HG03196 (cell line): Measurements from ENCODE around the gene TMEM61.
"Not testable (repeated sequence)": the region's sequence is repeated elsewhere in the genome, so short reads cannot be mapped to it uniquely, and the experiment has no call there.

Experiments used
- ATAC-seq: cut with Tn5 transposase; IDR thresholded peaks from one replicate; pipeline ENCODE4 v1.9.1; 2021; ENCODE audit not compliant: unreplicated experiment

The TMEM61 gene

GRCh38 chr1:55000110-55001085 lies 20.0 kb downstream of the TMEM61 start:
- no peak for ATAC-seq

GRCh38 chr1:55001311-55001710 lies 20.9 kb downstream of the TMEM61 start:
- ATAC-seq, result no peak

GRCh38 chr1:55002686-55003085 lies 22.3 kb downstream of the TMEM61 start:
- no peak for ATAC-seq

GRCh38 chr1:55005351-55006140 lies 25.1 kb downstream of the TMEM61 start:
- no peak for ATAC-seq

GRCh38 chr1:55006931-55007330 lies 26.5 kb downstream of the TMEM61 start:
- ATAC-seq, result no peak

- ATAC-seq, result no peak
Observed at GRCh38 chr1:55007625-55008024, 27.2 kb downstream of the TMEM61 start.

GRCh38 chr1:55010194-55010886 lies 29.9 kb downstream of the TMEM61 start:
- no peak for ATAC-seq

- ATAC-seq, result no peak
Observed at GRCh38 chr1:55010887-55011217, 30.4 kb downstream of the TMEM61 start.

GRCh38 chr1:55012661-55013060 lies 32.2 kb downstream of the TMEM61 start:
- ATAC-seq, result no peak

DNA sequence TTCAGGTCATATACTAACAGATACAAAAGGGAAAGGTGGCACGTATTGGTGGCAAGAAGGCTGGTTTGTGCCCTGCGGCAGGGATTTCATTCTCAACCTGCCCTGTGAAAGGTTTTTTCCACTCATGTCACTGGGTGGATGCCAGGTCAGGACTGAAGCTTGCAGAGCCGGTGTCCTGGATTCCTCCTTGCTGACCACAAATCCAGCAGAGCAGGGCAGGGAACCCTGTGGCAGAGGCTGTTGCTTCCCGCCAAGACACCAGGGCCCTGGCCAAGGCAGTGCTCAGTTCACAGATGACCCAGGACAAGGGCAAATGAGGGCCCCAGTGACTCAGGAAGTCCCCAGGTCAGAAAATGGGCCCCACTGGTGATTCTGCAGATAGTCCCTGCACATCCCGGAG lies 34.7 kb downstream of the TMEM61 start:
- no peak for ATAC-seq

- ATAC-seq, result no peak
Observed at GRCh38 chr1:55015731-55016620, 35.5 kb downstream of the TMEM61 start.

GRCh38 chr1:55018395-55018794 lies 38.0 kb downstream of the TMEM61 start:
- ATAC-seq, result no peak

- ATAC-seq, result peak; percentile 71
Observed at GRCh38 chr1:55021942-55022546, 41.6 kb downstream of the TMEM61 start.

- not testable (repeated sequence) for ATAC-seq
Observed at GRCh38 chr1:55024163-55024562, 43.7 kb downstream of the TMEM61 start.

DNA sequence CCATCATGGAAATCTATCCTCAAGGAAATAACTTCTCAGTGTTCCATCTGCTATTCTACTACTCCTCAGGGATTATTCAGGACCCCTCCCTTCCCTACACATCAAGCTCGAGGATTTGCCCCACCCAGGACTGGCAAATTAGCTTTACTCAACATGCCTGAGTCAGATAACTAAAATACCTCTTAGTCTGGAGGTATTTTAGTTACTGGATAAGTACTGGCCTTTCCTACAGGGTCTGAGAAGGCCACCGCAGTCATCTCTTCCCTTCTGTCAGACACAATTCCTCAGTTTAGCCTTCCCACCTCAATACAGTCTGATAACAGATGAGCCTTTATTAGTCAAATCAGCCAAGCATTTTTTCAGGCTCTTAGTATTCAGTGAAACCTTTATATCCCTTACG lies 46.3 kb downstream of the TMEM61 start:
- not testable (repeated sequence) for ATAC-seq

DNA sequence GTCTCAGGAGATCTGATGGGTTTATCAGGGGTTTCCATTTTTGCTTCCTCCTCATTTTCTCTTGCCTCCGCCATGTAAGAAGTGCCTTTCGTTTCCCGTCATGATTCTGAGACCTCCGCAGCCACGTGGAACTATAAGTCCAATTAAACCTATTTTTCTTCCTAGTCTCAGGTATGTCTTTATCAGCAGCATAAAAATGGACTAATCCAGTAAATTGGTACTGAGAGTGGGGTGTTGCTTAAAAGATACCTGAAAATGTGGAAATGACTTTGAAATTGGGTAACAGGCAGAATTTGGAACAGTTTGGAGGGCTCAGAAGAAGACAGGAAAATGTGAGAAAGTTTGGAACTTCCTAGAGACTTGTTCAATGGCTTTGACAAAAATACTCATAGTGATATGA lies 50.7 kb downstream of the TMEM61 start:
- not testable (repeated sequence) for ATAC-seq

- no peak for ATAC-seq
Observed at GRCh38 chr1:55033265-55033614, 52.8 kb downstream of the TMEM61 start.

DNA sequence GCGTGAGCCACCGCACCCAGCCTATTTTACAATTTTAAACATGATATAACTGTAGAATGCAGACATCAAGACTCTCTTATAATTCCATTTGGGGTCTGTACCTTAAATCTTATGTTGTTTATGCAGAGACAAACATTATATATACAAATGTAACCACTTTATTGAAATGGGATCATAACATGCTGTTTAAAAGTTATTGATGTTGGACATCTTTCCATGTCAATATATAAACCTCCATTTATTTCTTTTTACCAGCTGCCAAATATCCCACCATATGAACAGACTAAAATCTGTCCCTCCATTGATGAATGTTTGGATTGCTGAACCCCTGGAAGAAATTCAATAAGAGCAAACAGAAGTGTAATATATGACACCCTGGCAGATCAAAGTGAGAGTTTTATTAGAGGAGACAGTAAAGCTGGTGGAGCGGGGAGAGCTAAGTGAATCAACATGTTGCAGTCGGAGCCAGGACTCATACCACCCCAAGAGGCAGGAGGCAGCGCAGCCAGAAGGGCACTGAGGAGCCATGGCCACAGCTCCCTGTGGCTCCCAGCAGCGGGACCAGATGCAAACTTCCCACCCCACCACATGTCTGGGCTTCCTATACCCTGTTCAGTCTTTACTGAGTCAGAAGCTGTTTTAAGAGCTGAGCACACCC lies 54.2 kb downstream of the TMEM61 start:
- ATAC-seq, result no peak

- ATAC-seq, result no peak
Observed at GRCh38 chr1:55035904-55036303, 55.5 kb downstream of the TMEM61 start.
